ENCODE results near the gene C2orf78.

The C2orf78 gene

DNA sequence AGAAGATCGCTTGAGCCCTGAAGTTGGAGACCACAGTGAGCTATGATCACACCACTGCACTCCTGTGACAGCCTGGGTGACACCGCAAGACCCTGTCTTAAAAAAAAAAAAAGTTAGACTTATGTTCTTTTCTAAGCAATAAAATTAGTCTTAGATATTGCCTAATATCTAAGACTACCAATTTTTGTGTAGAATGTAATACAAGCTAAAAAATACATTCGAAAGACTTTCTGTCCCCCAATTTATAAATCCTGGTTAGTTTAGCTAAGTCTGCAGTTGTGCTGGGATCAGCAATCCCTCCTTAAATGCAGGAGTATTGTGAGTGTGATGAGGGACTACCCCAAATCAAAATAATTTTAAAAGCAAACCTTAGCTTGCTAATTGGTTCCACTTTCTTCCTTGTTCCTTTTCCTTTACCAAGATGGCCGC lies 44.4 kb downstream of the C2orf78 start:
- H3K4me1 Mint-ChIP-seq = peaks cover 35% of the 10 kb centered on the region

DNA sequence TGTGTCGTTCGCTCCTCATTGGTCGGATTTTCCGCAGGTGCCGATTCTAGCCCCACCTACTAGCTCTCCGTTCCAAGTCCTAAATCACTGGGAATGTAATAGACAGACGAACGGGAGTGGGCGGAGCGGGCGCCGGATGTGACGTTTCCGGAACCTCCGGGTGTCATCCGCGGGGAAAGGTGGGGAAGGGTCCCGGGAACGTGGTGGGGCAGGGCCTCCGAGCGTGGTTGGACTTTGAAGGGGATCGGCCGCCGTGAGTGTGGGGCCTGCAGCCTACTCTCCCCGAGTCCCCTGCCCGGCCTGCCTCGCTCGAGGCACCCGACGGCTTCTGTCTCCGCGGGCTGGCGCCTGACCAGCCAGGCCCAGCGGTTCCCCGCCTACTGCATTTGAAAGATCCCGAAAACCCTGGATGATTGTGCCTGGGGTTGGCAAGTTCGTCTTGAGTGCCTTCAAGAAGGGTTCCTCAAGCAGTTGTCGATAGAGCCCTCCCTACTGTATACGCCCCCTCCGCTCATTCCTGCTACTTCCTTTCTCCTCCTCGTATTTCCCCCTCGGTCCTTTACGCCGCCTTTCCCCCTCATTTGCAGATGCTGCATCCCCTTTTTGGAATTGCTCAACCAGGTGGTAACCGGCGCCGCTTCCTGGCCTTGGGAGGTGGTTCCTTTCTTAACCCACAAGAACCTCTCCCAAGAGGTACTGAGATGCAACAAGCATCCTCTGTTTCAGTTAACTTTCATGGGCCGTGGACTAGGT lies 45.0 kb downstream of the C2orf78 start, which contains the start of gene STAMBP:
Gene STAMBP (plus strand): TSS at position 144 of the 753 bp plus-strand sequence. CDS start 1,896 bp downstream, outside the sequence.
- peaks cover 6% of the 10 kb centered on the region for H3K9me3 Mint-ChIP-seq
- TF ChIP-seq, protein P1, sequence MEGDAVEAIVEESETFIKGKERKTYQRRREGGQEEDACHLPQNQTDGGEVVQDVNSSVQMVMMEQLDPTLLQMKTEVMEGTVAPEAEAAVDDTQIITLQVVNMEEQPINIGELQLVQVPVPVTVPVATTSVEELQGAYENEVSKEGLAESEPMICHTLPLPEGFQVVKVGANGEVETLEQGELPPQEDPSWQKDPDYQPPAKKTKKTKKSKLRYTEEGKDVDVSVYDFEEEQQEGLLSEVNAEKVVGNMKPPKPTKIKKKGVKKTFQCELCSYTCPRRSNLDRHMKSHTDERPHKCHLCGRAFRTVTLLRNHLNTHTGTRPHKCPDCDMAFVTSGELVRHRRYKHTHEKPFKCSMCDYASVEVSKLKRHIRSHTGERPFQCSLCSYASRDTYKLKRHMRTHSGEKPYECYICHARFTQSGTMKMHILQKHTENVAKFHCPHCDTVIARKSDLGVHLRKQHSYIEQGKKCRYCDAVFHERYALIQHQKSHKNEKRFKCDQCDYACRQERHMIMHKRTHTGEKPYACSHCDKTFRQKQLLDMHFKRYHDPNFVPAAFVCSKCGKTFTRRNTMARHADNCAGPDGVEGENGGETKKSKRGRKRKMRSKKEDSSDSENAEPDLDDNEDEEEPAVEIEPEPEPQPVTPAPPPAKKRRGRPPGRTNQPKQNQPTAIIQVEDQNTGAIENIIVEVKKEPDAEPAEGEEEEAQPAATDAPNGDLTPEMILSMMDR (IDR thresholded peaks at IDR 0.05) = no peak
- DNase-seq = peak; percentile 97
- H3K36me3 Mint-ChIP-seq (ENCODE audit: low read depth) = peaks cover 25% of the 10 kb centered on the region
- peaks cover 35% of the 10 kb centered on the region for H3K4me1 Mint-ChIP-seq
- H3K4me3 Mint-ChIP-seq = peak within 1 kb of the TSS; percentile 89
- H3K27me3 Mint-ChIP-seq (ENCODE audit: low read depth, poor library complexity) = peaks cover 34% of the 10 kb centered on the region
- H3K27ac Mint-ChIP-seq = peak within 1 kb of the TSS; percentile 98

More for the DNA sequence above, 44.4 kb downstream of the C2orf78 start:
- Mint-ChIP-seq H3K36me3 (ENCODE audit: low read depth) (peaks cover 21% of the 10 kb centered on the region), H3K4me3 (peak overlapping the region; percentile 89), H3K27ac (peak overlapping the region; percentile 98), H3K27me3 (ENCODE audit: low read depth, poor library complexity) (peaks cover 34% of the 10 kb centered on the region), H3K9me3 (peaks cover 6% of the 10 kb centered on the region)
- no peak for DNase-seq
- TF ChIP-seq, protein P1 (IDR thresholded peaks at IDR 0.05) = no peak

DNA sequence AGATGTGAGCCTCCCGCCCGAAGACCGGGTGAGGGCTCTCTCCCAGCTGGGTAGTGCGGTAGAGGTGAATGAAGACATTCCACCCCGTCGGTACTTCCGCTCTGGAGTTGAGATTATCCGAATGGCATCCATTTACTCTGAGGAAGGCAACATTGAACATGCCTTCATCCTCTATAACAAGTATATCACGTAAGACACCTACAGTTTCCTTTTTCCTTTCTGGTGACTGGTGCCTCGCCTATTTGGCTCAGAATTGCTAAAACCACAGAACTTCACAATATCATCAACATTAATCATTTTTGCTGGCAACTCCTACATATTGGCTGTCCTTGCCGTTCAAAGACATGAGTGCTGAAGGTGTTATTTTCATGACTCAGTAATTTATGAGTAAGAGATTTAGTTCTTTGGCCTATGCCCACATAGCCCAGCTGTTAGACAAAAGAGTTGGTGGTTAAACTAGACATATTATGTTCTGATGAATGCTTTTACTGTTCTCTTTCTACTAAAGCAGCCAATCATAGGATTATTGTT lies 47.0 kb downstream of the C2orf78 start:
- peaks cover 35% of the 10 kb centered on the region for H3K4me1 Mint-ChIP-seq
- peaks cover 6% of the 10 kb centered on the region for H3K9me3 Mint-ChIP-seq
- TF ChIP-seq, protein P1 (IDR thresholded peaks at IDR 0.05) = no peak
- H3K27me3 Mint-ChIP-seq (ENCODE audit: low read depth, poor library complexity) = peaks cover 19% of the 10 kb centered on the region
- peaks cover 37% of the 10 kb centered on the region for H3K36me3 Mint-ChIP-seq (ENCODE audit: low read depth)
- H3K27ac Mint-ChIP-seq = no peak overlapping the region
- no peak for DNase-seq
- peak overlapping the region; percentile 89 for H3K4me3 Mint-ChIP-seq

DNA sequence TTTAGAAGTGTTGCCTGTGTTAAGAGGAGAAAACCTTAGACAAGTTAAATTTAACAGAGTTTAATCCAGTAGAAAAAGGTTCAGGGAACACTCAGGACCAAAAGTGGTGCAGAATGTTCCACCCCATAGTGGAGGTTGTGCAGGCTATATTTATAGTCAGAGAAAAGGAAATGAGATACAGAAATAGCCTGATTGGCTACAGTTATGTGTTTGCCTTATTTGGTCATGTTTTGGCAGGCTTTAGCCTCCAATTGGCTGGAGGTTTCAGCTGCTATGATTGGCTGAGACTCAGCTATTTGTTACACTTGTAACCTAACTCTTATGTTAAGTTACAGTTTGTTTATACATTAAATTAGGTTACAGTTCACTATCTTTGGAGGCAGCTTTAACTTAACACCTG lies 48.9 kb downstream of the C2orf78 start:
- H3K4me1 Mint-ChIP-seq = peaks cover 31% of the 10 kb centered on the region
- no peak for DNase-seq
- TF ChIP-seq, protein P1 (IDR thresholded peaks at IDR 0.05) = no peak
- H3K36me3 Mint-ChIP-seq (ENCODE audit: low read depth) = peaks cover 37% of the 10 kb centered on the region
- no peak overlapping the region for H3K4me3 Mint-ChIP-seq
- peaks cover 3% of the 10 kb centered on the region for H3K9me3 Mint-ChIP-seq
- H3K27me3 Mint-ChIP-seq (ENCODE audit: low read depth, poor library complexity) = no peaks in the 10 kb centered on the region
- H3K27ac Mint-ChIP-seq = no peak overlapping the region

DNA sequence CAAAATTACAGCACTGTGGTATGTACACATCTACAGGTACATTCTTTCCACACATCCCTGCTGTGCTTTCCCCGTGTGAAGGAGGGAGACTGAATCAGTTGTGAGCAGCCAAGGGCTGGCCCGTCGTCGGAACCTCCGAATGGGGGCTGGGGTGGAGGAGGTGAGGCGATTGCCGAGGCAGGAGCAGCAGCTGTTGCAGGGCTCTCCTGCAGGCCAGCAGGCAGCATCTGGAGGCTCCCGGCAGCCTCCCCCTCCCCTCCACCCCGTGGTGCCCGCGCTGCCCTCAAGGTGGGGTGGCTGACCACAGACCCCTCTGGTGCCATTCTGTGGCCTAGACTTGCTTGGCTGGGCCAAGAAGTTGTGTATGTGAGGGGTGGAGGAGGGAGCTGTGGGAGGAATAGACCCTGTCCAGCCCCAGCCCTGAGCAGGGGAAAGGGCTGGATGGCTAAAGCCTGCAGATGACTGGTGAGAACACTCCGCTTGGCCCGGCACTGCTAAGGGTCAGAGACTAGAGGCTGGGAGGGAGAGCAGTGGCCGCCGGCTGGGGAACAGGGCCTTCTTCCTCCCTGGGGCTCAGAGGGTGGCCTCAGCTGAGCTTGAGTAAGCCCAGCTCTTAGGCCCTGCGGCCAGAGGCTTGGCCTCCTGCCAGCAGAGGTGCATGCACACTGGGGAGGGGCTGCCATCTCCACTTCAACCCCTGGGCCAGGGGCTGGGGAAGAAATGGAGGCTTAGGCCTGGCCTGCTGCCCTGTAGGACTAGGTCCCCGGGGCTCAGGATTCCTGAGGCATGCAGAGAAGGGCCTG lies 52.4 kb downstream of the C2orf78 start:
- no peaks in the 10 kb centered on the region for H3K9me3 Mint-ChIP-seq
- H3K4me3 Mint-ChIP-seq = no peak overlapping the region
- H3K36me3 Mint-ChIP-seq (ENCODE audit: low read depth) = peaks cover 43% of the 10 kb centered on the region
- peaks cover 6% of the 10 kb centered on the region for H3K4me1 Mint-ChIP-seq
- H3K27me3 Mint-ChIP-seq (ENCODE audit: low read depth, poor library complexity) = no peaks in the 10 kb centered on the region
- TF ChIP-seq, protein P1 (IDR thresholded peaks at IDR 0.05) = no peak
- DNase-seq = no peak
- H3K27ac Mint-ChIP-seq = no peak overlapping the region
